MM.1S (cell line): Measurements from ENCODE around the gene DXO.
"Not testable (repeated sequence)": the region's sequence is repeated elsewhere in the genome, so short reads cannot be mapped to it uniquely, and the experiment has no call there.

Experiments
- CTCF ChIP-seq: fragments of 300-600 bp; sonication (generic); IDR thresholded peaks from 2 replicates; pipeline ENCODE4 v1.5.1; 2016; ENCODE audit warnings: antibody characterized with exemption, low read length, mixed read lengths
- EZH2 ChIP-seq: fragments of 300-600 bp; sonication (generic); optimal IDR thresholded peaks from 2 replicates; pipeline ENCODE3; 2017; ENCODE audit warnings: low read depth, mild to moderate bottlenecking, antibody characterized with exemption, low read length, mixed read lengths
- EZH2phosphoT487 ChIP-seq: fragments of 300-600 bp; sonication (generic); IDR thresholded peaks from 2 replicates; pipeline ENCODE4 v1.6.1; 2018; ENCODE audit warnings: antibody characterized with exemption, low read length

GRCh38 chr6:32009537-32009936 lies 37.6 kb upstream of the DXO start:
- not testable (repeated sequence) for TF ChIP-seq EZH2, CTCF, EZH2phosphoT487
